ENCODE results near the gene ZNF777.

DNA sequence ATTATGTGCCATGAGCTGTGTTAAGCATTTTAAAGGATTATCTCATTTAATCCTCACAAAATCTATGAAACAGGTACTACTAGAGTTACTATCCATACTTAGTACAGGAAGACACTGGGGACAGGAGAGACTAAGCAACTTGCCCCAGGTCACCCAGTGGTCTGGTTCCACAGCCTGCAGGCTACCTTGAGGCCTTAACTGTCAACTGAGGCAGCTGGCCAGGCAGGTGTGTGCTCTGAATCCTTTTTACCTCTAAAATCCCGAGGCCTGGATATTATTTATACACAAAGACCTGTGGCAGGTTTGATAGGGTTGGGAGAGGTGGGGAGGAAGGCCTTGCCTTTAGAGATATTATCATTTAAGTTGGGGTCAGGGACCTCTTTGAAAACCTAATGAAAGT, 3.1 kb downstream of the ZNF777 start:
- no peak for TF ChIP-seq POLR2AphosphoS5 (IDR thresholded peaks at IDR 0.05; ENCODE audit: borderline replicate concordance, low read depth, low read length)
- TF ChIP-seq EZH2 (IDR thresholded peaks at IDR 0.05): no peak
